ENCODE results near the gene PRSS16.
"Not testable (repeated sequence)": the region's sequence is repeated elsewhere in the genome, so short reads cannot be mapped to it uniquely, and the experiment has no call there.

Gene PRSS16

GRCh38 chr6:27247133-27247836 is at the start of gene PRSS16:
TSS of gene PRSS16 (plus strand) at chr6:27247701. CDS start at chr6:27247738, 37 bp downstream.
- no peak for DNase-seq (ENCODE audit: low spot score)

GRCh38 chr6:27205375-27206278 is 41.9 kb upstream of the PRSS16 start:
- ChIA-PET POLR2A (ENCODE audit: low non-redundant PET) (no interaction called here), CTCF (interaction anchor here (0.7 kb wide), 1 partner anchor 26 kb away, joined by 3 read pairs; no protein-coding TSS in a partner anchor)
- no peak for DNase-seq (ENCODE audit: low spot score)
- no peak overlapping the region for H3K27ac ChIP-seq
- no peak for TF ChIP-seq CTCF (conservative IDR thresholded peaks at IDR 0.05; ENCODE audit: low read depth)

More at GRCh38 chr6:27247133-27247836, at the start of gene PRSS16:
- CTCF ChIA-PET, result no interaction called here
- H3K27ac ChIP-seq, result no peak within 1 kb of the TSS
- POLR2A ChIA-PET (ENCODE audit: low non-redundant PET), result no interaction called here
- no peak for TF ChIP-seq CTCF (conservative IDR thresholded peaks at IDR 0.05; ENCODE audit: low read depth)

- DNase-seq (ENCODE audit: low spot score), result no peak
- ChIA-PET POLR2A (ENCODE audit: low non-redundant PET) (no interaction called here), CTCF (no interaction called here)
- no peak for TF ChIP-seq CTCF (conservative IDR thresholded peaks at IDR 0.05; ENCODE audit: low read depth)
- no peak overlapping the region for H3K27ac ChIP-seq
Measured at GRCh38 chr6:27206806-27207205, 40.7 kb upstream of the PRSS16 start.

GRCh38 chr6:27208042-27208441 is 39.5 kb upstream of the PRSS16 start:
- no peak for DNase-seq (ENCODE audit: low spot score)
- ChIA-PET POLR2A (ENCODE audit: low non-redundant PET) (no interaction called here), CTCF (no interaction called here)
- TF ChIP-seq CTCF (conservative IDR thresholded peaks at IDR 0.05; ENCODE audit: low read depth), result no peak
- no peak overlapping the region for H3K27ac ChIP-seq

- POLR2A ChIA-PET (ENCODE audit: low non-redundant PET), result no interaction called here
- CTCF ChIA-PET, result interaction anchor here (0.6 to 0.7 kb wide), 2 partner anchors 217 to 307 kb away, joined by 3 read pairs; no protein-coding TSS in a partner anchor
- TF ChIP-seq CTCF (conservative IDR thresholded peaks at IDR 0.05; ENCODE audit: low read depth), result no peak
- no peak for DNase-seq (ENCODE audit: low spot score)
- H3K27ac ChIP-seq, result no peak overlapping the region
Measured at GRCh38 chr6:27209196-27209595, 38.3 kb upstream of the PRSS16 start.

GRCh38 chr6:27209659-27210269 is 37.7 kb upstream of the PRSS16 start:
- H3K27ac ChIP-seq, result no peak overlapping the region
- DNase-seq (ENCODE audit: low spot score), result no peak
- POLR2A ChIA-PET (ENCODE audit: low non-redundant PET), result no interaction called here
- CTCF ChIA-PET, result interaction anchor here (0.7 kb wide), 1 partner anchor 306 kb away, joined by 3 read pairs; no protein-coding TSS in a partner anchor
- TF ChIP-seq CTCF (conservative IDR thresholded peaks at IDR 0.05; ENCODE audit: low read depth), result no peak

- H3K27ac ChIP-seq; DNase-seq (ENCODE audit: low spot score); POLR2A ChIA-PET (ENCODE audit: low non-redundant PET): not testable (repeated sequence)
- CTCF ChIA-PET, result interaction anchor here (0.5 kb wide), 1 partner anchor 383 kb away, joined by 8 read pairs; no protein-coding TSS in a partner anchor
Measured at GRCh38 chr6:27213091-27213517, 34.4 kb upstream of the PRSS16 start.

Data from RWPE1 (cell line).